Measurements from ENCODE around the gene CEACAM18. TPM values are rescaled to one million over a fixed set of nuclear protein-coding genes. Genes with fewer than 3 reads are reported as not detected.

The CEACAM18 gene
- total and polyA plus RNA-seq, 2 of the 8 experiments (the other 6 are each of a cell fraction or from before 2014, with no cell fraction given): not detected

DNA sequence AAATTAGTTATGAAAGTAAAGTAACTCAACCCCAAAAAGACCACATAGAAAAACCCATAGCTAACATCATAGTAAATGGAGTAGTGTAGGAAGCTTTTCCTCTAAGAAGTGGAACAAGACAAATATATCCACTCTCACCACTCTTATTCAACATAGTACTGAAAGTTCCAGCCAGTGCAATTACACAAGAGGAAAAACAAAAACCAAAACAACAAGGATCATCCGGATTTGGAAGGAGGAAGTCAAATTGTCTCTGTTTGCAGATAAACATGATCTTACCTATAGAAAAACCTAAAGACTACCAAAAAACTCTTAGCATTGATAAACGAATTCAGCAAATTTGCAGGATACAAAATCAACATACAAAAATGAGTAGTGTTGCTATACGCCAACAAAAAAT is 11.6 kb upstream of the CEACAM18 start (continued):
- TF ChIP-seq, protein P1, sequence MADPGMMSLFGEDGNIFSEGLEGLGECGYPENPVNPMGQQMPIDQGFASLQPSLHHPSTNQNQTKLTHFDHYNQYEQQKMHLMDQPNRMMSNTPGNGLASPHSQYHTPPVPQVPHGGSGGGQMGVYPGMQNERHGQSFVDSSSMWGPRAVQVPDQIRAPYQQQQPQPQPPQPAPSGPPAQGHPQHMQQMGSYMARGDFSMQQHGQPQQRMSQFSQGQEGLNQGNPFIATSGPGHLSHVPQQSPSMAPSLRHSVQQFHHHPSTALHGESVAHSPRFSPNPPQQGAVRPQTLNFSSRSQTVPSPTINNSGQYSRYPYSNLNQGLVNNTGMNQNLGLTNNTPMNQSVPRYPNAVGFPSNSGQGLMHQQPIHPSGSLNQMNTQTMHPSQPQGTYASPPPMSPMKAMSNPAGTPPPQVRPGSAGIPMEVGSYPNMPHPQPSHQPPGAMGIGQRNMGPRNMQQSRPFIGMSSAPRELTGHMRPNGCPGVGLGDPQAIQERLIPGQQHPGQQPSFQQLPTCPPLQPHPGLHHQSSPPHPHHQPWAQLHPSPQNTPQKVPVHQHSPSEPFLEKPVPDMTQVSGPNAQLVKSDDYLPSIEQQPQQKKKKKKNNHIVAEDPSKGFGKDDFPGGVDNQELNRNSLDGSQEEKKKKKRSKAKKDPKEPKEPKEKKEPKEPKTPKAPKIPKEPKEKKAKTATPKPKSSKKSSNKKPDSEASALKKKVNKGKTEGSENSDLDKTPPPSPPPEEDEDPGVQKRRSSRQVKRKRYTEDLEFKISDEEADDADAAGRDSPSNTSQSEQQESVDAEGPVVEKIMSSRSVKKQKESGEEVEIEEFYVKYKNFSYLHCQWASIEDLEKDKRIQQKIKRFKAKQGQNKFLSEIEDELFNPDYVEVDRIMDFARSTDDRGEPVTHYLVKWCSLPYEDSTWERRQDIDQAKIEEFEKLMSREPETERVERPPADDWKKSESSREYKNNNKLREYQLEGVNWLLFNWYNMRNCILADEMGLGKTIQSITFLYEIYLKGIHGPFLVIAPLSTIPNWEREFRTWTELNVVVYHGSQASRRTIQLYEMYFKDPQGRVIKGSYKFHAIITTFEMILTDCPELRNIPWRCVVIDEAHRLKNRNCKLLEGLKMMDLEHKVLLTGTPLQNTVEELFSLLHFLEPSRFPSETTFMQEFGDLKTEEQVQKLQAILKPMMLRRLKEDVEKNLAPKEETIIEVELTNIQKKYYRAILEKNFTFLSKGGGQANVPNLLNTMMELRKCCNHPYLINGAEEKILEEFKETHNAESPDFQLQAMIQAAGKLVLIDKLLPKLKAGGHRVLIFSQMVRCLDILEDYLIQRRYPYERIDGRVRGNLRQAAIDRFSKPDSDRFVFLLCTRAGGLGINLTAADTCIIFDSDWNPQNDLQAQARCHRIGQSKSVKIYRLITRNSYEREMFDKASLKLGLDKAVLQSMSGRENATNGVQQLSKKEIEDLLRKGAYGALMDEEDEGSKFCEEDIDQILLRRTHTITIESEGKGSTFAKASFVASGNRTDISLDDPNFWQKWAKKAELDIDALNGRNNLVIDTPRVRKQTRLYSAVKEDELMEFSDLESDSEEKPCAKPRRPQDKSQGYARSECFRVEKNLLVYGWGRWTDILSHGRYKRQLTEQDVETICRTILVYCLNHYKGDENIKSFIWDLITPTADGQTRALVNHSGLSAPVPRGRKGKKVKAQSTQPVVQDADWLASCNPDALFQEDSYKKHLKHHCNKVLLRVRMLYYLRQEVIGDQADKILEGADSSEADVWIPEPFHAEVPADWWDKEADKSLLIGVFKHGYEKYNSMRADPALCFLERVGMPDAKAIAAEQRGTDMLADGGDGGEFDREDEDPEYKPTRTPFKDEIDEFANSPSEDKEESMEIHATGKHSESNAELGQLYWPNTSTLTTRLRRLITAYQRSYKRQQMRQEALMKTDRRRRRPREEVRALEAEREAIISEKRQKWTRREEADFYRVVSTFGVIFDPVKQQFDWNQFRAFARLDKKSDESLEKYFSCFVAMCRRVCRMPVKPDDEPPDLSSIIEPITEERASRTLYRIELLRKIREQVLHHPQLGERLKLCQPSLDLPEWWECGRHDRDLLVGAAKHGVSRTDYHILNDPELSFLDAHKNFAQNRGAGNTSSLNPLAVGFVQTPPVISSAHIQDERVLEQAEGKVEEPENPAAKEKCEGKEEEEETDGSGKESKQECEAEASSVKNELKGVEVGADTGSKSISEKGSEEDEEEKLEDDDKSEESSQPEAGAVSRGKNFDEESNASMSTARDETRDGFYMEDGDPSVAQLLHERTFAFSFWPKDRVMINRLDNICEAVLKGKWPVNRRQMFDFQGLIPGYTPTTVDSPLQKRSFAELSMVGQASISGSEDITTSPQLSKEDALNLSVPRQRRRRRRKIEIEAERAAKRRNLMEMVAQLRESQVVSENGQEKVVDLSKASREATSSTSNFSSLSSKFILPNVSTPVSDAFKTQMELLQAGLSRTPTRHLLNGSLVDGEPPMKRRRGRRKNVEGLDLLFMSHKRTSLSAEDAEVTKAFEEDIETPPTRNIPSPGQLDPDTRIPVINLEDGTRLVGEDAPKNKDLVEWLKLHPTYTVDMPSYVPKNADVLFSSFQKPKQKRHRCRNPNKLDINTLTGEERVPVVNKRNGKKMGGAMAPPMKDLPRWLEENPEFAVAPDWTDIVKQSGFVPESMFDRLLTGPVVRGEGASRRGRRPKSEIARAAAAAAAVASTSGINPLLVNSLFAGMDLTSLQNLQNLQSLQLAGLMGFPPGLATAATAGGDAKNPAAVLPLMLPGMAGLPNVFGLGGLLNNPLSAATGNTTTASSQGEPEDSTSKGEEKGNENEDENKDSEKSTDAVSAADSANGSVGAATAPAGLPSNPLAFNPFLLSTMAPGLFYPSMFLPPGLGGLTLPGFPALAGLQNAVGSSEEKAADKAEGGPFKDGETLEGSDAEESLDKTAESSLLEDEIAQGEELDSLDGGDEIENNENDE (IDR thresholded peaks at IDR 0.05; ENCODE audit: insufficient replicate concordance, low read length): no peak

Data from H1 (cell line).